ENCODE measurements around the gene PCAT7. TPM values are rescaled to one million over a fixed set of nuclear protein-coding genes. Genes with fewer than 3 reads are reported as not detected.
A peak's percentile ranks its signal among the peaks of the same experiment; 100 is the strongest.
"Not testable (repeated sequence)": the region's sequence is repeated elsewhere in the genome, so short reads cannot be mapped to it uniquely, and the experiment has no call there.

Gene PCAT7
- not detected for total RNA-seq

- H3K27me3 ChIP-seq (ENCODE audit: control insufficient read depth in 3 of 3, insufficient read depth in 3 of 3, low read length in 3 of 3) = peaks cover 0 to 2% (median 0%) of the 10 kb centered on the region in 3 donors
- peak within 1 kb of the TSS in 1 of 3 donors; percentile 68 for H3K9ac ChIP-seq (ENCODE audit: low read depth in 1 of 3, low read length in 3 of 3)
- peak within 1 kb of the TSS; percentile 54 for H3K27ac ChIP-seq (ENCODE audit: low read depth, low read length)
- peaks cover 8 to 14% (median 8%) of the 10 kb centered on the region in 3 donors for H3K36me3 ChIP-seq (ENCODE audit: control insufficient read depth in 3 of 3, insufficient read depth in 3 of 3, low read length in 3 of 3)
- H3K4me3 ChIP-seq (ENCODE audit: low read length in 3 of 3) = peak within 1 kb of the TSS in 1 of 3 donors; percentile 46
- H3K4me1 ChIP-seq (ENCODE audit: control insufficient read depth in 3 of 3, insufficient read depth in 3 of 3, low read length in 3 of 3) = no peaks in the 10 kb centered on the region
- H3K9me3 ChIP-seq (ENCODE audit: control insufficient read depth in 3 of 3, low read length in 3 of 3) = no peaks in the 10 kb centered on the region
Measured at GRCh38 chr9:94554439-94555331, at the start of gene PCAT7. PCAT7 (plus strand) TSS chr9:94555083.

DNA sequence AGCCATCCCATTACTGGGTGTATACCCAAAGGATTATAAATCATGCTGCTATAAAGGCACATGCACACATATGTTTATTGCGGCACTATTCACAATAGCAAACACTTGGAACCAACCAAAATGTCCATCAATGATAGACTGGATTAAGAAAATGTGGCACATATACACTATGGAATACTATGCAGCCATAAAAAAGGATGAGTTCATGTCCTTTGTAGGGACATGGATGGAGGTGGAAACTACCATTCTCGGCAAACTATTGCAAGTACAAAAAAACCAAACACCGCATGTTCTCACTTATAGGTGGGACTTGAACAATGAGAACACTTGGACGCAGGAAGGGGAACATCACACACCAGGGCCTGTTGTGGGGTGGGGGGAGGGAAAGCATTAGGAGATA is 48.5 kb upstream of the PCAT7 start:
- H3K27me3 ChIP-seq (ENCODE audit: control insufficient read depth in 3 of 3, insufficient read depth in 3 of 3, low read length in 3 of 3); H3K36me3 ChIP-seq (ENCODE audit: control insufficient read depth in 3 of 3, insufficient read depth in 3 of 3, low read length in 3 of 3); H3K4me3 ChIP-seq (ENCODE audit: low read length in 3 of 3); H3K27ac ChIP-seq (ENCODE audit: low read depth, low read length); H3K9ac ChIP-seq (ENCODE audit: low read depth in 1 of 3, low read length in 3 of 3); H3K4me1 ChIP-seq (ENCODE audit: control insufficient read depth in 3 of 3, insufficient read depth in 3 of 3, low read length in 3 of 3); H3K9me3 ChIP-seq (ENCODE audit: control insufficient read depth in 3 of 3, low read length in 3 of 3): not testable (repeated sequence)

DNA sequence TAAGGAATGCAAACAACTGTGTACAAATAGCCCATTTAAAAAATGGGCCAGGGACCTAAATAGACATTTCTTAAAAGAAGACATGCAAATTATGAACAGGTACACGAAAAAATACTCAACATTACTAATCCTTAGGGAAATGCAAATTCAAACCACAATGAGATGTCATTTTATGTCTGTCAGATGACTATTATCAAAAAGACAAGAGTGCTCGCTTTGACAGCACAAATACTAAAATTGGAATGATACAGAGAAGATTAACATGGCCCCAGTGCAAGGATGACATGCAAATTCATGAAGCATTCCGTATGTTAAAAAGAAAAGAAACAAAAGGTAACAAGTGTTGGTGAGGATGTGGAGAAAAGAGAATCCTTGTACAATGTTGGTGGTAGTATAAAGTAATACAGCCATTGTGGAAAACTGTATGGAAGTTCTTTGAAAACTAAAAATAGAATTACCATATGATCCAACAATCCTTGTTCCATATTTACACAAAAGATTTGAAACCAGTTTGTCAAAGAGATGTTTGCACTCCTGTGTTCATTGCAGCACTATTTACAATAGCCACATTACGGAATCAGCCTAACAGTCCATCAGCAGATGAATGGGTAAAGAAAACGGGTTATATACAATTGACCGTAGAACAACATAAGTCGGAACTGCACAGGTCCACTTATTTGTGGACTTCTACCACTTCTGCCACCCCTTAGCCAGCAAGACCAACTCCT is 47.2 kb upstream of the PCAT7 start:
- no peaks in the 10 kb centered on the region for H3K36me3 ChIP-seq (ENCODE audit: control insufficient read depth in 3 of 3, insufficient read depth in 3 of 3, low read length in 3 of 3)
- H3K4me3 ChIP-seq (ENCODE audit: low read length in 3 of 3) = no peak overlapping the region
- H3K4me1 ChIP-seq (ENCODE audit: control insufficient read depth in 3 of 3, insufficient read depth in 3 of 3, low read length in 3 of 3) = no peaks in the 10 kb centered on the region
- H3K27ac ChIP-seq (ENCODE audit: low read depth, low read length) = no peak overlapping the region
- H3K9me3 ChIP-seq (ENCODE audit: control insufficient read depth in 3 of 3, low read length in 3 of 3) = no peaks in the 10 kb centered on the region
- no peaks in the 10 kb centered on the region for H3K27me3 ChIP-seq (ENCODE audit: control insufficient read depth in 3 of 3, insufficient read depth in 3 of 3, low read length in 3 of 3)
- no peak overlapping the region for H3K9ac ChIP-seq (ENCODE audit: low read depth in 1 of 3, low read length in 3 of 3)

DNA sequence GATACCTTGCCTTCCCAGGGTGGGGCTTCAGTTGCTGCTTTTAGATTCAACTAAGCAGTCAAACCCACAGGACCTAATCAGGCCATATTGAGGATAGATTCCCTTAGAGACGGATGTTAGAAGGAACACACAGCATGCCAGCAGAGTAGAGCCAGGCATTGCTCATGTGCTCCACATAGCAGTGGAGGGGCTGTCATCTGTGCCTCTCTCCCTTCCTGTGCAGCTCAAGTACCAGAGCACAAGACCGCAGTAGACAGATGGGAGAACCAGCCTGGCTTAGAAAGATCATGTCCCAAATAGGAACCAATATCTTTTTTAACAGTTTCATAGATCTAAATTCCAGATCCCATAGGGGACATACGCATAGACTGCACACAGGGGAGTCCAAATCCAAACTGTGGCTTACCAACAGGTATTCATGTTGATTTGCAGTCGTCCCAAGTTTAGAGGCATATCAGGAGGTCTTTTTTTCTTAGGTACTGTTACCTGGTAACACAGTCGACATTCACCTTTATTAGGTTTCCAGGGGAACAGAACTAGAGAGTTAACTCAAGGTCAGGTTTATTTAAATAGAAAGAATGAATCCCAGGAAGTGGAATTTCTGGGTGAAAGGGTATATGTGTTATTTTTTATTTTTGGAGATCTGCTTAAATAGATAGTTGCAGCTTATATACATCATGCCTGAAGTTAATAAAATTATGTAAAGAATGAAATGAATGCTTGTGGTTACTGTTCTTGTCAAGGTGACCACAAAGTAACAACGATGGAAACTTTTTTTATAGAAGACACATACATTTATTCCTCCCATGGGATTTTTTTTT is 43.5 kb upstream of the PCAT7 start:
- Histone ChIP-seq H3K9me3 (ENCODE audit: control insufficient read depth in 3 of 3, low read length in 3 of 3) (no peaks in the 10 kb centered on the region), H3K4me3 (ENCODE audit: low read length in 3 of 3) (no peak overlapping the region), H3K27ac (ENCODE audit: low read depth, low read length) (no peak overlapping the region), H3K4me1 (ENCODE audit: control insufficient read depth in 3 of 3, insufficient read depth in 3 of 3, low read length in 3 of 3) (no peaks in the 10 kb centered on the region), H3K36me3 (ENCODE audit: control insufficient read depth in 3 of 3, insufficient read depth in 3 of 3, low read length in 3 of 3) (no peaks in the 10 kb centered on the region), H3K27me3 (ENCODE audit: control insufficient read depth in 3 of 3, insufficient read depth in 3 of 3, low read length in 3 of 3) (no peaks in the 10 kb centered on the region), H3K9ac (ENCODE audit: low read depth in 1 of 3, low read length in 3 of 3) (no peak overlapping the region)

- Histone ChIP-seq H3K9ac (ENCODE audit: low read depth in 1 of 3, low read length in 3 of 3) (no peak overlapping the region), H3K9me3 (ENCODE audit: control insufficient read depth in 3 of 3, low read length in 3 of 3) (no peaks in the 10 kb centered on the region), H3K4me1 (ENCODE audit: control insufficient read depth in 3 of 3, insufficient read depth in 3 of 3, low read length in 3 of 3) (no peaks in the 10 kb centered on the region), H3K4me3 (ENCODE audit: low read length in 3 of 3) (no peak overlapping the region), H3K27ac (ENCODE audit: low read depth, low read length) (no peak overlapping the region), H3K27me3 (ENCODE audit: control insufficient read depth in 3 of 3, insufficient read depth in 3 of 3, low read length in 3 of 3) (no peaks in the 10 kb centered on the region), H3K36me3 (ENCODE audit: control insufficient read depth in 3 of 3, insufficient read depth in 3 of 3, low read length in 3 of 3) (no peaks in the 10 kb centered on the region)
Measured at GRCh38 chr9:94511955-94512265, 43.0 kb upstream of the PCAT7 start.

DNA sequence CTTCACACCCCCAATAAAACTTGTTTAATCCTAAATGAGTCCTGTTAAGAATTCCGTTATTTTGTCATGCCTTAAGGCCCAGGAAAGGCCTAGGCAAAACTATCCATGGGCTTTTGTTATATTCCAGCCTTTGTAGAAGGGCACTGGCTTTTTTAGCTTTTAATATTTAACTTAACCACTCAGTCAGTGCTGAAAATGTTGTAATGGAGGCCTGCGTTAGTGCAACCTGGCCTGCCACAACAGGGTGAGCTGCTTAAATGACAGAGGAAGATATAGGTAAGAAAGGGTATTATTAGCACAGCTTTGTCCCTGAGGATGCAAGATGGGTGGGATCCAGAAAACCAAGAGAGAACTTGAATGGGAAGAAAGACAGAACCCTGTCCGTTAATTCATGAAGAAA is 40.2 kb upstream of the PCAT7 start:
- Histone ChIP-seq H3K27ac (ENCODE audit: low read depth, low read length) (no peak overlapping the region), H3K36me3 (ENCODE audit: control insufficient read depth in 3 of 3, insufficient read depth in 3 of 3, low read length in 3 of 3) (no peaks in the 10 kb centered on the region), H3K9me3 (ENCODE audit: control insufficient read depth in 3 of 3, low read length in 3 of 3) (no peaks in the 10 kb centered on the region), H3K27me3 (ENCODE audit: control insufficient read depth in 3 of 3, insufficient read depth in 3 of 3, low read length in 3 of 3) (no peaks in the 10 kb centered on the region), H3K9ac (ENCODE audit: low read depth in 1 of 3, low read length in 3 of 3) (no peak overlapping the region), H3K4me1 (ENCODE audit: control insufficient read depth in 3 of 3, insufficient read depth in 3 of 3, low read length in 3 of 3) (no peaks in the 10 kb centered on the region), H3K4me3 (ENCODE audit: low read length in 3 of 3) (no peak overlapping the region)

DNA sequence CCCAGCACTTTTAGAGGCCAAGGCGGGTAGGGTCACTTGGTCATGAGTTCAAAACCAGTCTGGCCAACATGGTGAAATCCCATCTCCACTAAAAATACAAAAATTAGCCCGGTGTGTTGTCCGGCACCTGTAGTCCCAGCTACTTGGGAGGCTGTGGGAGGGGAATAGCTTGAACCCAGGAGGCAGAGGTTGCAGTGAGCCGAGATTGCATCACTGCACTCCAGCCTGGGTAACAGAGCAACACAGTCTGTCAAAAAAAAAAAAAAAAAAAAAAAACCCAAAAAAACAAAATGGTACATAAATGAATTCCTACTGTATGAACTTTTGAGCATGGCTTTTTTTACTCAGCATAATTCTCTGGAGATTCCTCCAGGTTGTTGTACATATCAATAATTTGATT is 37.6 kb upstream of the PCAT7 start:
- Histone ChIP-seq H3K27me3 (ENCODE audit: control insufficient read depth in 3 of 3, insufficient read depth in 3 of 3, low read length in 3 of 3) (no peaks in the 10 kb centered on the region), H3K36me3 (ENCODE audit: control insufficient read depth in 3 of 3, insufficient read depth in 3 of 3, low read length in 3 of 3) (no peaks in the 10 kb centered on the region), H3K9me3 (ENCODE audit: control insufficient read depth in 3 of 3, low read length in 3 of 3) (no peaks in the 10 kb centered on the region), H3K9ac (ENCODE audit: low read depth in 1 of 3, low read length in 3 of 3) (no peak overlapping the region), H3K4me1 (ENCODE audit: control insufficient read depth in 3 of 3, insufficient read depth in 3 of 3, low read length in 3 of 3) (no peaks in the 10 kb centered on the region), H3K27ac (ENCODE audit: low read depth, low read length) (no peak overlapping the region), H3K4me3 (ENCODE audit: low read length in 3 of 3) (no peak overlapping the region)

DNA sequence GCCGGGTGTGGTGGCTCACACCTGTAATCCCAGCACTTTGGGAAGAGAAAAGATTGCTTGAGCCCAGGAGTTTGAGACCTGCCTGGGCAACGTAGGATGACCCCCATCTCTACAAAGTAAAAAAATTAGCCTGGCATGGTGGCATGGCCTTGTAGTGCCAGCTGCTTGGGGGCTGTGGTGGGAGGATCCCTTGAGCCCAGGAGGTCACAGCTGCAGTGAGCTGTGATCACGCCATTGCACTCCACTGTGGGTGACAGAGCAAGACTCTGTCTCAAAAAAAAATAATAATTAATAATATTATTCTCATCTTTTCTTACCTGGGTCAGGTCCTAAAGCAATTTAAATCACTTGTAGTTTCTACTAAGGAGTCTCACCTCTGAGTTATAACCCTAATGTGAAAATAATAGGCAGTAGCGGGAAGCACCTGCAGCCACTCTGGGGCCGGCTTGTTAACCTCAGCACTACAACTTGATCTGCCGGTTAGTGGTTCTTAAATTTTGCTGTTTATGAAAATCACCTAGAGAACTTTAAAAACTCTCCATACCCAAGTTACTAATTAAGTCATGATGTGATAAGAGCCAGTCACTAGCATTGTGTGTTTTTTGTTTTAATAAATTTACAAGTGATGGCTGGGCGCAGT is 29.4 kb upstream of the PCAT7 start:
- H3K4me1 ChIP-seq (ENCODE audit: control insufficient read depth in 3 of 3, insufficient read depth in 3 of 3, low read length in 3 of 3) = no peaks in the 10 kb centered on the region
- no peak overlapping the region for H3K4me3 ChIP-seq (ENCODE audit: low read length in 3 of 3)
- H3K9ac ChIP-seq (ENCODE audit: low read depth in 1 of 3, low read length in 3 of 3) = no peak overlapping the region
- no peaks in the 10 kb centered on the region for H3K9me3 ChIP-seq (ENCODE audit: control insufficient read depth in 3 of 3, low read length in 3 of 3)
- no peaks in the 10 kb centered on the region for H3K27me3 ChIP-seq (ENCODE audit: control insufficient read depth in 3 of 3, insufficient read depth in 3 of 3, low read length in 3 of 3)
- H3K36me3 ChIP-seq (ENCODE audit: control insufficient read depth in 3 of 3, insufficient read depth in 3 of 3, low read length in 3 of 3) = no peaks in the 10 kb centered on the region
- no peak overlapping the region for H3K27ac ChIP-seq (ENCODE audit: low read depth, low read length)

GRCh38 chr9:94526271-94526670 is 28.6 kb upstream of the PCAT7 start:
- Histone ChIP-seq H3K9me3 (ENCODE audit: control insufficient read depth in 3 of 3, low read length in 3 of 3) (no peaks in the 10 kb centered on the region), H3K4me3 (ENCODE audit: low read length in 3 of 3) (no peak overlapping the region), H3K27ac (ENCODE audit: low read depth, low read length) (no peak overlapping the region), H3K27me3 (ENCODE audit: control insufficient read depth in 3 of 3, insufficient read depth in 3 of 3, low read length in 3 of 3) (no peaks in the 10 kb centered on the region), H3K4me1 (ENCODE audit: control insufficient read depth in 3 of 3, insufficient read depth in 3 of 3, low read length in 3 of 3) (no peaks in the 10 kb centered on the region), H3K9ac (ENCODE audit: low read depth in 1 of 3, low read length in 3 of 3) (no peak overlapping the region), H3K36me3 (ENCODE audit: control insufficient read depth in 3 of 3, insufficient read depth in 3 of 3, low read length in 3 of 3) (no peaks in the 10 kb centered on the region)
